GM21825 (cell line): Measurements from ENCODE around the gene WFDC1.

Experiments
- ATAC-seq: cut with Tn5 transposase; IDR thresholded peaks from one replicate; pipeline ENCODE4 v1.9.1; 2021; ENCODE audit warnings: mild to moderate bottlenecking, moderate library complexity; ENCODE audit not compliant: unreplicated experiment

WFDC1 gene

GRCh38 chr16:84349862-84350684 lies 55.4 kb downstream of the WFDC1 start:
- no peak for ATAC-seq

- no peak for ATAC-seq
Measured at GRCh38 chr16:84350685-84351400, 56.2 kb downstream of the WFDC1 start.

GRCh38 chr16:84351630-84352029 lies 57.0 kb downstream of the WFDC1 start:
- no peak for ATAC-seq

GRCh38 chr16:84354306-84354705 lies 59.6 kb downstream of the WFDC1 start:
- no peak for ATAC-seq

GRCh38 chr16:84355149-84355548 lies 60.5 kb downstream of the WFDC1 start:
- no peak for ATAC-seq

GRCh38 chr16:84356176-84356575 lies 61.5 kb downstream of the WFDC1 start:
- ATAC-seq: no peak

GRCh38 chr16:84356591-84357116 lies 62.0 kb downstream of the WFDC1 start:
- no peak for ATAC-seq

GRCh38 chr16:84357191-84357651 lies 62.5 kb downstream of the WFDC1 start:
- ATAC-seq: no peak

GRCh38 chr16:84358601-84359295 lies 64.1 kb downstream of the WFDC1 start:
- ATAC-seq: no peak

- ATAC-seq: no peak
Measured at GRCh38 chr16:84359326-84359725, 64.6 kb downstream of the WFDC1 start.

GRCh38 chr16:84360170-84360569 lies 65.5 kb downstream of the WFDC1 start:
- ATAC-seq: no peak

GRCh38 chr16:84360748-84361147 lies 66.1 kb downstream of the WFDC1 start:
- no peak for ATAC-seq

GRCh38 chr16:84361546-84361945 lies 66.9 kb downstream of the WFDC1 start:
- no peak for ATAC-seq

GRCh38 chr16:84362471-84362941 lies 67.8 kb downstream of the WFDC1 start:
- no peak for ATAC-seq

- ATAC-seq: no peak
Measured at GRCh38 chr16:84366208-84366607, 71.5 kb downstream of the WFDC1 start.

GRCh38 chr16:84367297-84367680 lies 72.6 kb downstream of the WFDC1 start:
- no peak for ATAC-seq

GRCh38 chr16:84367750-84368307 lies 73.2 kb downstream of the WFDC1 start:
- no peak for ATAC-seq

- no peak for ATAC-seq
Measured at GRCh38 chr16:84368308-84368996, 73.8 kb downstream of the WFDC1 start, which contains the start of gene ATP2C2. Gene ATP2C2, plus strand, starts transcription at chr16:84368538. Its CDS starts 78 bp downstream, at chr16:84368616.

- ATAC-seq: no peak
Measured at GRCh38 chr16:84369105-84369504, 74.4 kb downstream of the WFDC1 start.

- ATAC-seq: no peak
Measured at GRCh38 chr16:84369938-84370627, 75.4 kb downstream of the WFDC1 start.
